ENCODE data around the gene SVOPL.

Gene SVOPL

GRCh38 chr7:138563808-138564207, 137.4 kb downstream of the SVOPL start:
- DNase-seq (ENCODE audit: low read depth): no peak

GRCh38 chr7:138559448-138559847, 141.7 kb downstream of the SVOPL start:
- no peak for DNase-seq (ENCODE audit: low read depth)

- no peak for DNase-seq (ENCODE audit: low read depth)
These were observed 144.2 kb downstream of the SVOPL start for GRCh38 chr7:138556771-138557484.

- DNase-seq (ENCODE audit: low read depth): no peak
These were observed 145.5 kb downstream of the SVOPL start for GRCh38 chr7:138555684-138556083.

- no peak for DNase-seq (ENCODE audit: low read depth)
These were observed 146.5 kb downstream of the SVOPL start for GRCh38 chr7:138554674-138555073.

GRCh38 chr7:138553805-138554204, 147.4 kb downstream of the SVOPL start:
- no peak for DNase-seq (ENCODE audit: low read depth)

GRCh38 chr7:138551102-138551501, 150.1 kb downstream of the SVOPL start:
- DNase-seq (ENCODE audit: low read depth): no peak

- DNase-seq (ENCODE audit: low read depth): no peak
These were observed 150.8 kb downstream of the SVOPL start for GRCh38 chr7:138550337-138550736.

- DNase-seq (ENCODE audit: low read depth): no peak
These were observed 152.1 kb downstream of the SVOPL start for GRCh38 chr7:138549082-138549481.

- DNase-seq (ENCODE audit: low read depth): no peak
These were observed 154.3 kb downstream of the SVOPL start for GRCh38 chr7:138546829-138547228.

GRCh38 chr7:138546064-138546619, 155.0 kb downstream of the SVOPL start:
- DNase-seq (ENCODE audit: low read depth): no peak

GRCh38 chr7:138545123-138545522, 156.0 kb downstream of the SVOPL start:
- DNase-seq (ENCODE audit: low read depth): no peak
